ENCODE measurements around the gene KLHL40. TPM values are rescaled to one million over a fixed set of nuclear protein-coding genes. Genes with fewer than 3 reads are reported as not detected.

KLHL40 gene, protein sequence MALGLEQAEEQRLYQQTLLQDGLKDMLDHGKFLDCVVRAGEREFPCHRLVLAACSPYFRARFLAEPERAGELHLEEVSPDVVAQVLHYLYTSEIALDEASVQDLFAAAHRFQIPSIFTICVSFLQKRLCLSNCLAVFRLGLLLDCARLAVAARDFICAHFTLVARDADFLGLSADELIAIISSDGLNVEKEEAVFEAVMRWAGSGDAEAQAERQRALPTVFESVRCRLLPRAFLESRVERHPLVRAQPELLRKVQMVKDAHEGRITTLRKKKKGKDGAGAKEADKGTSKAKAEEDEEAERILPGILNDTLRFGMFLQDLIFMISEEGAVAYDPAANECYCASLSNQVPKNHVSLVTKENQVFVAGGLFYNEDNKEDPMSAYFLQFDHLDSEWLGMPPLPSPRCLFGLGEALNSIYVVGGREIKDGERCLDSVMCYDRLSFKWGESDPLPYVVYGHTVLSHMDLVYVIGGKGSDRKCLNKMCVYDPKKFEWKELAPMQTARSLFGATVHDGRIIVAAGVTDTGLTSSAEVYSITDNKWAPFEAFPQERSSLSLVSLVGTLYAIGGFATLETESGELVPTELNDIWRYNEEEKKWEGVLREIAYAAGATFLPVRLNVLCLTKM
- not detected in 2 replicates for total RNA-seq

DNA sequence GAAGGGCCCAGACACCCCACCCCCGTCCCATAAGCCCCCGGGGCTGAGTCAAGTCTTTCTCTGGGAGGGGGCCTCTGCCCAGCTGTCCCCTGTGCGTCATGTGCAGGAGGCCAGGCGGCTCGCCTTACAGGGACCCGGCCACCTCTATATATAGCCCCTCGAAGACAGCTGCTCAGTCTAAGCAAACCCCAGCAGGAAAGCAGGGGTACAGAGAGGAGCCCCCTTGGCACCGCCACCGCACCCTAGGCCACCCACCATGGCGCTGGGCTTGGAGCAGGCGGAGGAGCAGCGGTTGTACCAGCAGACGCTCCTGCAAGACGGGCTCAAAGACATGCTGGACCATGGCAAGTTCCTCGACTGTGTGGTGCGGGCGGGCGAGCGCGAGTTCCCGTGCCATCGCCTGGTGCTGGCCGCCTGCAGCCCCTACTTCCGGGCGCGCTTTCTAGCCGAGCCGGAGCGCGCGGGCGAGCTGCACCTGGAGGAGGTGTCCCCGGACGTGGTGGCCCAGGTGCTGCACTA lies at the start of gene KLHL40:
KLHL40 (plus strand) TSS at position 175 of the 519 bp plus-strand sequence; CDS start at position 257, 82 bp downstream.

DNA sequence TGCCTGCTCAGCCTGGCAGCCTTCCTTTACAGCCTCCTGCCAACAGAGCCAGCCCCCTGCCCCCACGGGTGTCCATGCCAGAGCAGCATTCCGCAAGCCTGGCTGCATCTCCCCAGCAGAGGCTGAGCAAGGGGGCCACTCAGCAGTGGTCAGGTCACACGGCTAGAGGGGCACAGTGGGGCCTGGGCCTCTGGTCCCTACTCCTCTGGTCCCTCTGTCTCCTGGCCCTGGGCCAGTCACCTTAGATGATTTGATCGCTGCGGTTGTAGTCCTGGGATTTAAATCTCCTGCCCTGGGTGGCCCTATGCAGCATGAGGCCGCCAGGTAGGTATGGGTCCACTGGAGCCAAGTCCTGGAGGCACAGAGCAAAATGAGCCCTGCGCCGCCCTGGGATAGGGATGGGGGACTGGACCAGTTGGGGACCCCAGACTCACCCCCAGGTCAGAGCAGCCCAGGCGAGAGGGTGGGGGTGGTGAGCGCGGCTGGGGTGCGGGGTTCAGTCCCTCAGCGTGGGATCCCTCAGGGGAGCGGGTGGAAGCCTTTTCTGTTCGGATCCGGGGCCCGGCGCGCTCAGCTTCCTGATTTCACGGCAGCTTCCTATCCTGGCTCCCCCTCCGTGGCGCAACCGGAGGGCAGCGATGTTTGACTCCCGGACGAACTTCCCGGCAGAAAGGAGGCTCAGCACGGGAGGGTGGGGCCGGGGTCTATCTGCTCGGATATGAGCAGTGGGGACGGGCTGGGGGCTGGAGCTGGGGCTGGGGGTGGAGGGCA lies 31.6 kb upstream of the KLHL40 start, which contains the start of gene ZBTB47:
ZBTB47 (plus strand) TSS at position 138 of the 771 bp plus-strand sequence. CDS start 4,659 bp downstream, outside the sequence.

DNA sequence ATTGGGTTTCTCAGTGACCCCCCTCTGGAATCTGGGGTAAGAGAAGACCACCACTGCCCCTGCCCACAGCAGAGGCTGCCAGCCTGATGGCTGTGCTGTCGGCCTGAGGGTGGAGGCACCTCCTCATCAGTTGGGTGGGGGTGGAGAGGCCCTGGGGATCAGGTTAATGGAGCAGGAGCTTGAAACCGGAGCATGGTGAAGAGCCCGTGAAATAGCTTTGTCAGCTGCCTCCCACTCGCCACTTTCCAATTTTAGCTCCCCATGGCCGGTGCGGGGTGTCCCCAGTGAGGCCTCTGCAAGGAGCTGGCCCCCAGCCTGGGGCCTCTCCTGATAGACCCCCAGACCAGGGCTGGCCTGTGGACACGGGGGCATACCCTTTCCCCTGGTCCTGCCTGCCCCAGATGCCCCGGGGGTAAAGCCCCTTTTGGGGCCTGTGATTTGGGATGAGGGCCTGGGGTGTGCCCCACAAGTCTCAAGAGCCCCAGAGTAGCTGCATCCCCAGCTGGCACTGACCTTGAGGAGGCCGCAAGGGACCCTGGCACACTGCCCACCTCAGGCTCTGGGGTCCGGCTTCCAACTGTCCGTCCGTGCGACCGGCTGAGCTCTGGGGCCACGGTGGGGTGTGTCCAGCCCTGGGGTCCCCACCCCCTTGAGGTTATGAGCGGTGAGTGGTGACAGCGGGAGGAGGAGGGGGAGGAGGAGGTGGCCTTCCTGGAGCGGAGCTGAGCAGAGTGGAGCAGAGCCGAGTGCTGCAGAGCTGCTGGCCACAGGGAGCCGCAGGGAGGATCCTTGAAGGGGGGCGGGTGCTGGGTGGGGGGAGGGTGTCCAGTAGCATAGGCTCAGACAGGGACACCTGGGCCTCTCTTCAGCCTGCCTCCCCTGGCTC lies 17.0 kb downstream of the KLHL40 start, which contains the start of gene HHATL:
HHATL (minus strand) TSS at position 733 of the 886 bp plus-strand sequence. CDS start 1,972 bp downstream, outside the sequence.

Other genes with a start within 250 kb of the KLHL40 start
- gene VIPR1, start 182.9 kb upstream of the KLHL40 start, total RNA-seq, result 0.29 TPM in 1 of 2 replicates, not detected in the other
- 70.3 and 82.6 TPM in 2 replicates for gene SEC22C, start 103.6 kb upstream of the KLHL40 start, total RNA-seq
- gene SS18L2, start 94.7 kb upstream of the KLHL40 start, total RNA-seq, result 12.1 and 24.0 TPM in 2 replicates
- 37.5 and 85.2 TPM in 2 replicates for gene NKTR, start 84.9 kb upstream of the KLHL40 start, total RNA-seq
- 24.1 and 59.7 TPM in 2 replicates for gene ZBTB47, start 31.8 kb upstream of the KLHL40 start, total RNA-seq
- gene HHATL, start 17.3 kb downstream of the KLHL40 start, total RNA-seq, result not detected in 2 replicates
- 0.29 and 1.2 TPM in 2 replicates for gene CCDC13, start 87.7 kb downstream of the KLHL40 start, total RNA-seq
- gene HIGD1A, start 119.0 kb downstream of the KLHL40 start, total RNA-seq, result 125 and 203 TPM in 2 replicates
- gene ACKR2, start 123.9 kb downstream of the KLHL40 start, total RNA-seq, result 0.15 and 0.17 TPM in 2 replicates
- not detected in 2 replicates for gene CYP8B1, start 190.3 kb downstream of the KLHL40 start, total RNA-seq
- 2.3 and 2.8 TPM in 2 replicates for gene ZNF662, start 220.6 kb downstream of the KLHL40 start, total RNA-seq

All from smooth muscle cell of trachea (primary cell).